Activated naive CD4-positive, alpha-beta T cell treated with anti-CD3 and anti-CD28 coated beads, Interleukin-2, amount 50 U/mL, for 72 hours (primary cell): ENCODE measurements around the gene PADI6. TPM values are rescaled to one million over a fixed set of nuclear protein-coding genes. Genes with fewer than 3 reads are reported as not detected.
"Not testable (repeated sequence)": the region's sequence is repeated elsewhere in the genome, so short reads cannot be mapped to it uniquely, and the experiment has no call there.

Source experiments
- ATAC-seq, 2 donors: fragments of 150-1000 bp; cut with Tn5 transposase; 2 replicates each; pipeline ENCODE4 v1.10.0; 2021; ENCODE audit warnings: mild to moderate bottlenecking in 2 of 2, moderate library complexity in 2 of 2
- DNase-seq, 2 donors: peaks; one replicate each; pipeline ENCODE4 v3.0.0; 2021 to 2022; ENCODE audit warnings: low spot score in 2 of 2
- H3K27ac Mint-ChIP-seq, 2 donors: one replicate each; pipeline ENCODE4 v1.8.0; 2022; ENCODE audit warnings: mild to moderate bottlenecking in 2 of 2, mixed read lengths in 2 of 2
- H3K36me3 Mint-ChIP-seq, 2 donors: one replicate each; pipeline ENCODE4 v1.8.0; 2022; ENCODE audit warnings: mixed read lengths in 2 of 2
- H3K9me3 Mint-ChIP-seq, 2 donors: one replicate each; pipeline ENCODE4 v1.8.0; 2022; ENCODE audit warnings: mixed read lengths in 2 of 2
- total RNA-seq, 2 donors: library from RNA; stranded (reverse); gene quantifications; one replicate each; pipeline ENCODE4 v1.2.3, GENCODE V29; 2022

The PADI6 gene
- total RNA-seq = not detected

DNA sequence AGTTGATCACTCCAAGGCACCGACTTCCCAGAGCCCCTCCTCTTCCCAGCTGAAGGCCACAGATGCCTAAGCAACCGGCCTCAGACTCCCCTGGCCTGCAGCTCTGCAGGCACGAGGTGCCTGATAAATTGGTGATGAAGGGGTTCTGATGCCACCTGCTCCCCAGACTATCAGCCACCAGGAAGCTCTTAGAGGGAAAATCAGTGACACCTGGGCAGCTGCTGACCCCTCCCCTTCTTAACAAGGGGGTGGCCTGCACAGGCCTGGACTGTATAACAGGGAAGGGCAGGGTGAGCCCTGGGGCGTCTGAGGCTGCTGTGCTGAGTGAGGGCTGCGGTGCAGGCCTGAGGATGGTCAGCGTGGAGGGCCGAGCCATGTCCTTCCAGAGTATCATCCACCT, at the start of gene PADI6:
Gene PADI6, plus strand, starts transcription at position 301 of the 400 bp plus-strand sequence. Its CDS starts 50 bp downstream, at position 351.
- H3K27ac Mint-ChIP-seq = no peak within 1 kb of the TSS
- no peaks in the 10 kb centered on the region for H3K36me3 Mint-ChIP-seq
- ATAC-seq = no peak
- no peaks in the 10 kb centered on the region for H3K9me3 Mint-ChIP-seq
- no peak for DNase-seq

DNA sequence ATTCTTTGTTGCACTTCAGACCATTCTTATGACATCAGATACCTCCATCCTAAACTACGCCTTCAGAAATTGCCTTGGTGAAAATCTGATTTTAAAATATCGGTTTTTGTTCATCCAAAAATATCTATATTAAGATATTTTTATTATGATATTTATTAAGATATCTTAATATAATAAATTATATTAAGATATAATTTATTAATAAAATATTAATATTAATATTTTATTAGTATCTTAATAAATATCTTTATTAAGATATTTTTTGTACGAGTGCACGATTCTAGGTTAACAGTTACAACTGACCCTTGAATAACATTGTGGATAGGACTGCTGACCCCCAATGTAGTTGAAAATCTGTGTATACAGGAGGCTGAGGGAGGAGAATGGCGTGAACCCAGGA, 43.1 kb upstream of the PADI6 start:
- ATAC-seq (no peak), DNase-seq (no peak)
- Mint-ChIP-seq H3K9me3 (peaks cover 0 to 4% of the 10 kb centered on the region in 2 donors), H3K36me3 (no peaks in the 10 kb centered on the region), H3K27ac (no peak overlapping the region)

DNA sequence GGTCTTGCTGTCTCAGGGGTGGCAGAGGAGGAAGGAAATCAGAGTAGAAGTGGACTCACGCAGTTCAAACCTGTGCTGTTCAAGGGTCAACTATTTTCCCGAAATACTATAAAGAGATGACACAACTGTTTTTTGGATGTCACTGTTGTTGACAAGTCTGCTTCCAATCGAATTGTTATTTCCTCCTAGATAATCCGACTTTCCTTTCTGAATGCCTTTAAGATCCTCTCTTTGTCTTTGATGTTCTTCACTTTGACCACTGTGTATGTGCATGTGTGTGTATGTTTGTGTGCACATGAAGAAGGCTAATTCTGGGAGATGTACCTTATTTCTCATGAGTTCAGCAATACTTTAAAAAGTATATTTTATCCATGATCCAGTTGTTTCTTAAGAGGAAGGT, 42.4 kb upstream of the PADI6 start:
- no peak for ATAC-seq
- H3K36me3 Mint-ChIP-seq = no peaks in the 10 kb centered on the region

DNA sequence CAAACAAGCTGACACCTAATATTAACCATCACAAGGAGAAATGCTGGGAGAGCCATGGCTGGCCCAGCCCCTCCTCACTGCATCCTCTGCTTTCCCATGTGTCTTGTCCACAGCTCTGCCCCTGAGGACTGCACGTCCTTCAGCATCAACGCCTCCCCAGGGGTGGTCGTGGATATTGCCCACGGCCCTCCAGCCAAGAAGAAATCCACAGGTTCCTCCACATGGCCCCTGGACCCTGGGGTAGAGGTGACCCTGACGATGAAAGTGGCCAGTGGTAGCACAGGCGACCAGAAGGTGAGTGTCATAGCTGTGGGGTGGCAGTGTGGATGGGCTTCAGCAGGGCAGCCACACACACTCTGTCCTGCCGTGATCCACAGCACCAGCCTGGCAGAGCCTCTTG, 41.1 kb upstream of the PADI6 start:
- ATAC-seq = no peak

More for the DNA sequence above, 42.4 kb upstream of the PADI6 start:
- DNase-seq = no peak
- H3K27ac Mint-ChIP-seq = no peak overlapping the region
- peaks cover 0 to 4% of the 10 kb centered on the region in 2 donors for H3K9me3 Mint-ChIP-seq

DNA sequence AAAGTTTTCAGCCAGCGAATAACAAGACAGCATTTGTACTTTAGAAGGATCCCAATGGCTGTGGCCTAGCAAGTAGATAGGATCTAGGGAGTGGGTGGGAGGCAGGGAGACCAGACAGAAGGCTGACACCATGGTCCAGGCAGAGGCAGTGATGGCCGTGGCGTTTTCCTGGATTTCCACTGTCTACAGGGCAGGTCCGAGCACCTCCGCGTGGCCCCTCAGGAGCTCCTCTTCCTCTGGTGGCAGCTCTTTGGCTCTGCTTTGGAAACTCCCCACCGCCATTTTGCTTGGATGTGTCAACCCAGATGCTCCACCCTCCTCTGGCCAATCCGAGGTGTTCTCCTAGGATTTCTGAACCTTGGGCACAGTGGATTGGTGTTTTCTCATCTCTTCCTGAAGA, 38.9 kb upstream of the PADI6 start:
- Mint-ChIP-seq H3K27ac (no peak overlapping the region), H3K36me3 (no peaks in the 10 kb centered on the region), H3K9me3 (peaks cover 0 to 4% of the 10 kb centered on the region in 2 donors)
- DNase-seq (no peak), ATAC-seq (no peak)

More for the DNA sequence above, 41.1 kb upstream of the PADI6 start:
- Mint-ChIP-seq H3K36me3 (no peaks in the 10 kb centered on the region), H3K9me3 (peaks cover 0 to 4% of the 10 kb centered on the region in 2 donors), H3K27ac (no peak overlapping the region)
- no peak for DNase-seq

DNA sequence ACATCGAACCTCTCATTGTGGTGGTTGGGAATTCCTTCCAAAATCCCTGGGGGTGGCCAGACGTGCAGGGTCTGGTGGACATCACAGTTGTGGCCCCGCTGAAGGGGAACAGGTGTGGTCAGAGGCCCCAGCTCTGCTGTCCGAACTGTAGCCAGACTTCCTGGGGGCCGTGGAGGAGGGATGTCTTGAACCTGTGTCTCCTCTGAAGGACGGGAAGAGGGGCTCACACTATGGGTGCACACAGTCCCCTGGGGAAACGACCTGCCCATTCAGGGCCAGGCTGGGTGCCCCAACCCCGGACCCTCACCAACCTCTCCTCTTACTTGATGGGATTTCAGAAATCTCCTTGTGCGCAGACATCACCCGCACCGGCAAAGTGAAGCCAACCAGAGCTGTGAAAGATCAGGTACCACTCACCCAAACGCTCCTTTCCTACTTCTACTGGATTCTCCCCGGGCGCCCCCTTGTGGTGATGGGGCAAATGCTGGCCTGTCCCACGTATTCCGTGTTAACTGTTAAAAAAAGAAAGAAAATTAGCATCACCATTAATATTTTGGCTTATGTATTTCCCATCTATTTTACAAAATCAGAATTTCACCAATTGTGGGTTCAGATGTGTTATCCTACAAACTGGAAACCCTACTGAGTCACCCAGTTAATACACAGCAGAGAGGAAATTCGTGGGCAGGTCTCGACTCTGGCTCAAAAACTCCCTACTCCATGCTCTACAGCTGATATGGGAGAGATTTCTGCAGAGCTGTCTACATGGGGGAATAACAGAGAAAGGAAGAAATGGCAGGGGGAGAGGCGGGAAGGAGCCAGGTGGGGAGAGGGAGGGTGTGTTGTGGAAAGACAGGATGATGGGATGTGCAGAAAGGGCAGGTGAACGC, 35.9 kb upstream of the PADI6 start:
- no peak overlapping the region for H3K27ac Mint-ChIP-seq
- H3K36me3 Mint-ChIP-seq = no peaks in the 10 kb centered on the region
- ATAC-seq (peak; percentile 67 to 70), DNase-seq (peak in 1 of 2 donors; percentile 85)
- peaks cover 0 to 4% of the 10 kb centered on the region in 2 donors for H3K9me3 Mint-ChIP-seq

DNA sequence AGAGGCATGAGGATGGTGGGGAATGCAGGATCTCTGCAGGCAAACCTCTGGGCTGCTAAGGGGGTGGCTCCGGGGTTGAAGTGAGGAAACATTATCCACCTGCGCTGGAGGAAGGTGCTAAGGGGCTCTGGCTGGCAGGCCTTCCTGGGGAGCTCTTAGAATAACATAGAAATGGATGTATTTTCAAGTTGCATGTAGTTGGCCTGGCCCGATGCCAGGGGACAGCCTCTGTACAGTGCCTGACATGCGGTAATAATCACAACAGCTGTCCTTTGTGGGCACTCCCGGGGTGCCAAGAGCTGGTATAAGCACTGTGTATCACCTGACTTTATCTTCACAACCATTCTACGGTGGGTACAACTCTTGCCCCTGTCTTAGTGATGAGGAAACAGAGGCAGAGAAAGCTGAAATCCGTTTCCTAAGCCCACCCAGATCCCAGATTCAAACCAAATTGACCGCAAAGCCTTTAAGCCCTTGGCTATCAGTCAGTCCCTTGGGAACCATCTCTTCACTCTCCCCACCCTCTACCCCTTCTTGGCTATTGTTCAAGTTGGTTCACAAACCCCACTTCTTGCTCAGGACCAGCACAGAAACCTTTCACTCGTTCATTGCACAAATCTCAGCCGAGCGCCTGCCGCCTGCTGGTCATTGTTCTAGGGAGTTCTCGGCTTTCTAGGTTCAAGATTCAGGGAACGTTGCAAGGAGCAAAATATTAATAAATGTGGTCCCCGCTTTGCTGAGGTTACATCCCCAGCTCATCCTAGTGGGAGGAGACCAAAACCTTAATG, 33.1 kb upstream of the PADI6 start:
- Mint-ChIP-seq H3K27ac (no peak overlapping the region), H3K9me3 (no peaks in the 10 kb centered on the region), H3K36me3 (no peaks in the 10 kb centered on the region)
- DNase-seq (no peak), ATAC-seq (no peak)

DNA sequence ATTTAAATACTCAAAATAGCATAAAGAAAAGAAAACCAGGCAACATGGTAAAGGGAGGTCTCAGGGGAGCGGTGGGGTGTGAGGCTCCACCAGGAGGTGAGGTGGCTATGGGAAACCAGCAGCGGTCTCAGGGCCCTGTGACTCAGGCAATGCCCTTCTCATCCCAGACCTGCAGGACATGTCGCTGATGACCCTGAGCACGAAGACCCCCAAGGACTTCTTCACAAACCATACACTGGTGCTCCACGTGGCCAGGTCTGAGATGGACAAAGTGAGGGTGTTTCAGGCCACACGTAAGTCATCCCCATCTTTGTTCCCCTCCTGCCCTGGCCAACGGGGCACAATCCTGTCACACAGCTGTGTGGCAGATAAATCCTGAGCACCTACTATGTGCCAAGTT, 32.5 kb upstream of the PADI6 start:
- Mint-ChIP-seq H3K27ac (no peak overlapping the region), H3K36me3 (no peaks in the 10 kb centered on the region), H3K9me3 (no peaks in the 10 kb centered on the region)
- no peak for ATAC-seq
- no peak for DNase-seq

DNA sequence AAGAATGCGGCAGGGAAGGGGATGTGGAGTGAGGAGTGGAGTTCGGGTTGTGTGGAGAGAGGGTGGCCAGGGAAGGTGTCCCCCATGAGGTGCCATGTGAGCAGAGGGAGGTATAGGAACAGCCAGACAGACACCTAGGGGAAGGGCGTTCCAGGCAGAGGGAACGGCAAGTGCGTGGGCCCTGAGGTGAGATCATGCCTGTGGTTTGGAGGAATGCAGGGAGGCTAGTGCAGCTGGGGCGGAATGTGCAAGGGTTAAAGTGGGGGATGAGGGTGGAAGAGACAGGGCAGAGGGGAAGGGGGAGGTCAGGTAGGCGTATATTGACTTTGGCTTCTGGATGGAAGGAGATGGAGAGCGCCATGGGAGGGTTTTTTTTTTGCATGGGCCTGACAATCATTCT, 31.6 kb upstream of the PADI6 start:
- no peak for DNase-seq
- Mint-ChIP-seq H3K9me3 (no peaks in the 10 kb centered on the region), H3K27ac (no peak overlapping the region), H3K36me3 (no peaks in the 10 kb centered on the region)
- no peak for ATAC-seq

DNA sequence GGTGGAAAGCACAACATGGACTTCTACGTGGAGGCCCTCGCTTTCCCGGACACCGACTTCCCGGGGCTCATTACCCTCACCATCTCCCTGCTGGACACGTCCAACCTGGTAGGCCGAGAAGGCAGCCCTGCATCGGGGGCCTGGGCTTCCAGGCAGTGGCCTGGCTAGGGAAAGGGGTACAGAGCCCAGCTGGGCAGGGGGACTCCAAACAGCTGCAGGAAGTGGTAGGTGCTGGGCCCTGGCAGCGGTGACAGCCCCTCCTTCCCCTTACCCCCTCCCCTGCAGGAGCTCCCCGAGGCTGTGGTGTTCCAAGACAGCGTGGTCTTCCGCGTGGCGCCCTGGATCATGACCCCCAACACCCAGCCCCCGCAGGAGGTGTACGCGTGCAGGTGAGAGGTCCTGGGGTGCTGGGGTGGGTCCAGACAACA, 30.0 kb upstream of the PADI6 start:
- ATAC-seq (no peak), DNase-seq (no peak)
- no peaks in the 10 kb centered on the region for H3K36me3 Mint-ChIP-seq
- H3K27ac Mint-ChIP-seq = no peak overlapping the region
- no peaks in the 10 kb centered on the region for H3K9me3 Mint-ChIP-seq

DNA sequence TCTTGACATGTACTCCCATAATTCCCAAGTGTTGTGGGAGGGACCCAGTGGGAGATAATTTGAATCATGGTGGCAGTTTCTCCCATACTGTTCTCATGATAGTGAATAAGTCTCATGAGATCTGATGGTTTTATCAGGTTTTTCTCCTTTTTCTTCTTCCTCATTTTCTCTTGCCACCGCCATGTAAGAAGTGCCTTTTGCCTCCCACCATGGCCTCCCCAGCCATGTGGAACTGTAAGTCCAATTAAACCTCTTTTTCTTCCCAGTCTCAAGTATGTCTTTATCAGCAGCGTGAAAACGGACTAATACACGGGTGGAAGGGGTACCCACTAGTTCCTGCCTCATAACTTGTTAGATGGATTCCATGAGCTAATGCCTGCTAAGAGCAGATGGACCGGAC, 26.5 kb upstream of the PADI6 start:
- not testable (repeated sequence) for DNase-seq, H3K9me3 Mint-ChIP-seq, H3K27ac Mint-ChIP-seq, H3K36me3 Mint-ChIP-seq, ATAC-seq

DNA sequence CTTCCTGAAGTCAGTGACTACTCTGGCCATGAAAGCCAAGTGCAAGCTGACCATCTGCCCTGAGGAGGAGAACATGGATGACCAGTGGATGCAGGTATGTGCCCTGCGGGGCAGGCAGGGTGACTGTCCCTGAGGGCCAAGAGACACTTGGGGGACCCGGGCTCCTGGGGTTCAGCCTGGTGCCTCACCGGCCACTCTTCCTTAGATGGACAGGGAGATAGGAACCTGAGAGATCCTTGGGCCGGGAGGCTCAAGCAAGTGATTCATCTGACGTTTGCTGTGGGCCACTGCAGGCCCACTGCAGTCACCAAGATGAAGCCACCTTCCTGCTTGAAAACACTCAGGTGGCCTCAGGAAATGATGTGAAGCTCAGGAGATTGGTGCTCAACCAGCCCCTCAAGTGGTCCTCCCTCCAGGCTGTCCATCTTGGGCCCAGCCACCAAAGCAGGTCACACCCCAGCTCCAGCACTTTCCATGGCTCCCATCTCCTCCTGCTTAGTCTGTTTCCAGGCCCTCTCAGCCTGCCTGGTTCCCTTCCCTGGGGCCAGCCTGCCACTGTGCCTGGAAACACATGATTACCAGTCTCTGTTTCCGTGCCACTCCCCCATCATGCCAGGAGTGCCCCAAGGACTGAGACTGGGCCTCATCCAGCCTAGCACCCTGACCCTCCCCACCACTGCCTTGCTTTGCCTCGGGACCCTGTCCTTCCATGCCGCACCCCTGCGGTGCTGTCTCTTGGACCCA, 25.8 kb upstream of the PADI6 start:
- ATAC-seq (no peak), DNase-seq (no peak)
- H3K27ac Mint-ChIP-seq = no peak overlapping the region
- no peaks in the 10 kb centered on the region for H3K36me3 Mint-ChIP-seq
- no peaks in the 10 kb centered on the region for H3K9me3 Mint-ChIP-seq

DNA sequence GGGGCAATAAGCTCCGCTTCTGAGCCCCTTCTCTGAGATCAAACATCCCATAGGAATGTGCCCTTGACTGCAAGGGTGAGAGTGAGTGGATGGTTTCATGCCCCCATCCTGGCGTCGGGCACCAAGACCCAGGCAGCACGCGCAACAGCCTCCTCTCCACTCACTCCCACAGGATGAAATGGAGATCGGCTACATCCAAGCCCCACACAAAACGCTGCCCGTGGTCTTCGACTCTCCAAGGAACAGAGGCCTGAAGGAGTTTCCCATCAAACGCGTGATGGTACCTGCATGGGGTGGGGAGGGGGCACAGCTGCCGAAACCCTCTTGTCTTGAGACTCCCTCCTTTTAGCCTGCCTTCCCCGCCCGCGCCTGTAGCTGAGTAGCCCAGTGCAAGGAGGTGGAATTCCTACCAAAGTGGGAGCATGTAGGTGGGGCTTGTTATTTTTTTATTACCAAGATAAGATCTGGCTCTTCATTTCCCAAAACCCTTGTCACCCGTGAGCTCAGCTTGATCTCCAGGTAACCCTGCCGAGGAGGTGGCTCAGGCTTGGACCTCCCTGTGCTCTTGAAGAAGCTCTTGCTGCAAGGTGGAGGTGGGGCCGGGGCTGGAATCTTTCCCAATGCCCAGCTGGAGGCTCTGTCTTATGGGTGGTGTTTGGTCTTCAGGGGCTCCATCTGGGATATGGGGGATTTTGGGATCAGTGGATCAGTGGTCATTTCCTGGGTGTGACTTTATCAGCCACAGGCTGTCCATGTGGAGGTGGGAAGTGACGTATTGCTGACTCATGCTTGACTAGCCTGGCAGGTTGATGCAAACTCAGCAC, 24.0 kb upstream of the PADI6 start:
- no peak overlapping the region for H3K27ac Mint-ChIP-seq
- no peaks in the 10 kb centered on the region for H3K9me3 Mint-ChIP-seq
- ATAC-seq (no peak), DNase-seq (peak in 1 of 2 donors; percentile 28)
- no peaks in the 10 kb centered on the region for H3K36me3 Mint-ChIP-seq

DNA sequence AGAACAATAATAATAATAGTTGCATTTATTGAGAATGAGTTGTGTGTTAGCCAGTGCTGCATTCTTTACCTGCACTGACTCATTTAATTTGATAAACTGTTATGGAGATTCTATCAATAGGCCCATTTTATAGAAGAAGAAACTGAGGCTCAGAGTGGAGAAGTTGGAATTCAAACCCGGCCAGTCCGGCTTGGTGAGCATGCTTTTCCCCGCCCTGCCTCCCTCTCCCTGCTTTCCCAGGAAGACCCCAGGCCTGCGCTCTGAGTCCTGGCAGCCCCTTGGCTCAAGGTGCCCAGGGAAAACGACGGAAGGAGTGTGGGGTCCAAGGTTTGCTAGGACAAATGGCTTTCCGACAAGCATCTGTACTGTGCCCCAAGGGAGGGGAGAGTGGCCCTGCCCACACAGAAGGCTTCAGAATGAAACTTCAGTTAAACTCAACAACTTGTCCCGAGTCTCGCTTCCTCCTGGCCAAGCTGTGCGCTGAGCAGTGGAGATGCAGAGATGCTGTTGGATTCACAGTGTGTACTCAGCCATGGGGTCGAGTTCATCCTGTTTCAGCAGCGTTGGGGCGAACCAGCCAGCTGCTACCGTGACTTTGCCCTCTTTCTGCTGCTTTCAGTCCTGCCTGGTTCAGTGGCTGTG, 23.3 kb upstream of the PADI6 start:
- Mint-ChIP-seq H3K36me3 (no peaks in the 10 kb centered on the region), H3K9me3 (no peaks in the 10 kb centered on the region), H3K27ac (no peak overlapping the region)
- DNase-seq = no peak
- no peak for ATAC-seq

DNA sequence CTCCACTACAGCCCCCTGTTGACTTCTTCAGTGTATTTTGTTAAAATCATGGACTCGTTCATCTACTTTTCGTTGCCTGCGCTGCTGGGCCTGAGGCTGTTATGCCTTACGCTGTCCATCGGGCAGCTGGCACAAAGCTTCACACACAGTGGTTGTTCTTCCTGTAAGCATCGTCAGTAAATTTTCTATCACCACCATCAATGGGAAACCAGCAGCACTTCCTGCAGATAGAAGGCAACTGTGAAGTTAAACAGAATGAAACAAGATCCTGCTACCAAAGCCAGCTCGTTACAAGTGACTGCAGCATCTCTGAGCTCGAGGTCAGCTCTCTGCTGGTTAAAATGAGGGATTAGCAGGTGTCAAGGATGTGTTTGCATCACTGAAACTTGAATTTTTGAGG, 21.9 kb upstream of the PADI6 start:
- no peaks in the 10 kb centered on the region for H3K9me3 Mint-ChIP-seq
- H3K27ac Mint-ChIP-seq = peak overlapping the region; percentile 77 to 79
- no peak for DNase-seq
- no peaks in the 10 kb centered on the region for H3K36me3 Mint-ChIP-seq
- ATAC-seq = no peak
